ENCODE measurements around the gene NFE2L3.
A peak's percentile ranks its signal among the peaks of the same experiment; 100 is the strongest.
"Not testable (repeated sequence)": the region's sequence is repeated elsewhere in the genome, so short reads cannot be mapped to it uniquely, and the experiment has no call there.

The NFE2L3 gene

GRCh38 chr7:26151953-26152781 lies at the start of gene NFE2L3:
NFE2L3 (plus strand) TSS chr7:26152198; CDS start chr7:26152499, 301 bp downstream.
- DNase-seq: peak; percentile 66

- no peak for DNase-seq
These were observed 48.4 kb upstream of the NFE2L3 start for GRCh38 chr7:26103596-26103995.

GRCh38 chr7:26105236-26105635 lies 46.8 kb upstream of the NFE2L3 start:
- DNase-seq: no peak

- DNase-seq: no peak
These were observed 46.1 kb upstream of the NFE2L3 start for GRCh38 chr7:26105931-26106330.

GRCh38 chr7:26112203-26112740 lies 39.7 kb upstream of the NFE2L3 start:
- DNase-seq: no peak

GRCh38 chr7:26115650-26116049 lies 36.3 kb upstream of the NFE2L3 start:
- no peak for DNase-seq

- DNase-seq: no peak
These were observed 34.7 kb upstream of the NFE2L3 start for GRCh38 chr7:26117142-26117807.

- DNase-seq: no peak
These were observed 34.0 kb upstream of the NFE2L3 start for GRCh38 chr7:26117970-26118369.

- DNase-seq: no peak
These were observed 29.3 kb upstream of the NFE2L3 start for GRCh38 chr7:26122745-26123144.

GRCh38 chr7:26124775-26125174 lies 27.2 kb upstream of the NFE2L3 start:
- DNase-seq: not testable (repeated sequence)

GRCh38 chr7:26127411-26127810 lies 24.6 kb upstream of the NFE2L3 start:
- no peak for DNase-seq

- no peak for DNase-seq
These were observed 20.9 kb upstream of the NFE2L3 start for GRCh38 chr7:26131056-26131589.

- DNase-seq: no peak
These were observed 16.9 kb upstream of the NFE2L3 start for GRCh38 chr7:26135076-26135475.

- DNase-seq: no peak
These were observed 16.4 kb upstream of the NFE2L3 start for GRCh38 chr7:26135551-26135950.

- no peak for DNase-seq
These were observed 15.2 kb upstream of the NFE2L3 start for GRCh38 chr7:26136831-26137230.

GRCh38 chr7:26140380-26140779 lies 11.6 kb upstream of the NFE2L3 start:
- DNase-seq: no peak

- DNase-seq: no peak
These were observed 10.9 kb upstream of the NFE2L3 start for GRCh38 chr7:26141077-26141476.

- peak; percentile 50 for DNase-seq
These were observed 8.5 kb upstream of the NFE2L3 start for GRCh38 chr7:26143298-26144048.

GRCh38 chr7:26144184-26145080 lies 7.6 kb upstream of the NFE2L3 start:
- DNase-seq: no peak

GRCh38 chr7:26145238-26145637 lies 6.8 kb upstream of the NFE2L3 start:
- no peak for DNase-seq

GRCh38 chr7:26147030-26147429 lies 5.0 kb upstream of the NFE2L3 start:
- no peak for DNase-seq

All from kidney glomerular epithelial cell (primary cell).